Bronchial smooth muscle cell (primary cell): ENCODE measurements around the gene POTEF. TPM values are rescaled to one million over a fixed set of nuclear protein-coding genes. Genes with fewer than 3 reads are reported as not detected.

Source experiments
- total RNA-seq: library from RNA; depleted of rRNA; stranded (reverse); fragments of >200 nt; gene quantifications from 2 replicates; pipeline ENCODE4 v1.2.1, GENCODE V29; 2014

The POTEF gene
- total RNA-seq, result not detected in 2 replicates

GRCh38 chr2:130129120-130129829 lies at the start of gene POTEF:
Gene POTEF (minus strand): TSS chr2:130129222. CDS start chr2:130120515, 8,707 bp downstream.

GRCh38 chr2:130145006-130145414 lies 16.0 kb upstream of the POTEF start, which contains the start of gene CCDC74B:
Gene CCDC74B (minus strand): TSS chr2:130145112. CDS start chr2:130144996, 116 bp downstream.

Other genes starting within 250 kb of the POTEF start
- gene RAB6C, start 149.6 kb downstream of the POTEF start, total RNA-seq, result not detected in 2 replicates
- 4.1 and 10.6 TPM in 2 replicates for gene CCDC74B, start 15.9 kb upstream of the POTEF start, total RNA-seq
- gene SMPD4, start 52.4 kb upstream of the POTEF start, total RNA-seq, result 7.3 and 9.1 TPM in 2 replicates
- 126 and 277 TPM in 2 replicates for gene MZT2B, start 53.0 kb upstream of the POTEF start, total RNA-seq
- not detected in 2 replicates for gene TUBA3E, start 69.2 kb upstream of the POTEF start, total RNA-seq
- 58.0 and 79.0 TPM in 2 replicates for gene IMP4, start 213.7 kb upstream of the POTEF start, total RNA-seq
- gene PTPN18, start 226.8 kb upstream of the POTEF start, total RNA-seq, result 10.6 and 10.9 TPM in 2 replicates